ENCODE data around the gene APLN. TPM values are rescaled to one million over a fixed set of nuclear protein-coding genes. Genes with fewer than 3 reads are reported as not detected.

APLN gene
- total RNA-seq, 5 donors from 2014 or later (not counting 1 experiment from before 2014, with no cell fraction given), result 0.06 TPM; not detected in 4

DNA sequence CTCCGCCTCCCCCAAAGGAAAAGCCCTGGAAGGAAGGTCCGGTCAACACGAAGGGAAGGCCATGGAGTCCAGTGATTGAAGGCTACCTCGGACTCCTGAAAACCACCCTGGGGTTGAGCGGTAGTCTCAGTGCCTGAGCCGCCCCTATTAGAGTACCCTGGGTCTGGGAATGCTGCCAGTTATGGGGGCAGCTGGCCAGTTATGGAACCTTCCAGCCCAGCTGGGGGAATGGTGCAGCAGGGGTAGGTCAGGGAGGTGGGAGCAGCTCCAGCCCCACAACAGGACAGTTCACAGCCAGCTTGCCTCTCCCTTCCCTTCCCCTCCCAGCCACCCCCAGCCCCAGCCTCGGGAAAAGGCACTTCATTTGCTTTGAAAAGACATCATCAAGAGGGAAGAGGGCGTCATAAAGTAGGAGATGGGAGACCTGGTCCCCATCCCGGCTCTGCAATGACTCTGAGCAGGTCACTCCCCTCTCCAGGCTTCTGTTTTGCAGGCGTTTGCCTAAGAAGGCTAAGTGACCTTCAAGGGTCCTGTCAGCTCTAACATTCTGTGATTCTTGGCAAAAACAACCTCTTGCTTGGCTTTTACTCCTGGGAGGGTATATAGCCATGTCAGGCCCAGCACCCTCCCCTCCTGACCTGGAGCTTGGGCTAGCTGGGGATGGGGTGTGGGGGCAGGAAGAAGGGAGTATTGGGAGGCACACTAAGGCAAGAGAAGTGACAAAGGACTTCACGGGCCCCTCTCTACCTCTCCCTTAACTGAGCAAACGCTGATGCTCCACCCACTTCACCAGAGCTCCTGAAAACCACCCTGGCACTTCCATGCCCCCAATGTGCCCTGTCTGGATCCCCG, 8.0 kb downstream of the APLN start:
- H3K36me3 Mint-ChIP-seq, result no peaks in the 10 kb centered on the region
- H3K4me3 Mint-ChIP-seq, result no peak overlapping the region
- no peaks in the 10 kb centered on the region for H3K9me3 Mint-ChIP-seq
- Histone ChIP-seq H3K4me3 (ENCODE audit: control insufficient read depth in 1 of 2, extremely low read depth in 1 of 2, low read length in 1 of 2) (no peak overlapping the region), H3K27ac (ENCODE audit: low read length) (no peak overlapping the region), H3K4me1 (ENCODE audit: control insufficient read depth in 1 of 2, extremely low read depth in 1 of 2, insufficient read depth in 2 of 2, low read length in 2 of 2) (no peaks in the 10 kb centered on the region), H3K27me3 (replicated peaks in 1 of 2; ENCODE audit: control insufficient read depth in 2 of 2, extremely low read depth in 1 of 2, insufficient read depth in 2 of 2, low read length in 1 of 2) (no peaks in the 10 kb centered on the region), H3K9me3 (no peaks in the 10 kb centered on the region), H3K36me3 (ENCODE audit: control insufficient read depth in 2 of 2, extremely low read depth in 1 of 2, insufficient read depth in 1 of 2, low read length in 1 of 2) (no peaks in the 10 kb centered on the region)
- WGBS (ENCODE audit: insufficient coverage), result 60% methylated on average over 2 of the region's 13 CpGs
- ATAC-seq (replicated peaks in 1 of 4), result no peak
- ChIA-PET CTCF (no interaction called here), POLR2A (interaction anchor here in 1 of 2 donors (0.5 kb wide), 1 partner anchor 48 kb away, joined by 3 read pairs; no protein-coding TSS in a partner anchor)
- H3K27ac Mint-ChIP-seq, result no peak overlapping the region
- H3K27me3 Mint-ChIP-seq, result peaks cover 0 to 27% of the 10 kb centered on the region in 2 donors
- DNase-seq, result no peak
- H3K4me1 Mint-ChIP-seq, result no peaks in the 10 kb centered on the region

DNA sequence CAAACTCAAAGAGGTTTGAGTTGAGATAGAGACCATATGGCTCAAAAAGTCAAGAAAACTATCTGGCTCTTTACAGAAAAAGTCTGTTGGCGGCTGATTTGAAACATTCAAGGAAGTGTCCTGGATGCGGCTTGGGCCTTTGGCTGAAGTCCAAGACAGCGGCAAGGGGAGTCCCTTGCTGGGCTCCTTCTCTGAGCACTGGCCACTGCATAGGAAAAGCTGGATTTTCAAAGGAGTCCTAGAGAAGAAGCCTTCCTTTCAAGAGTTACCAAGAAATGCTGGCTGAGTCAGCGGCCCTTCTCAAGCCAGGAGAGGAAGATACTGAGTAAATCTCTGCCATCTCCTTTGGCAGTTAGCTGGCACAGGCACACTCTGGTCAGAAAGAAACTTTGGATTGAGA, 12.1 kb downstream of the APLN start:
- H3K27me3 Mint-ChIP-seq, result peaks cover 3 to 26% of the 10 kb centered on the region in 2 donors
- no peak overlapping the region for H3K27ac Mint-ChIP-seq
- ATAC-seq (replicated peaks in 1 of 4) (no peak), DNase-seq (no peak)
- no peak overlapping the region for H3K4me3 Mint-ChIP-seq
- Histone ChIP-seq H3K9me3 (no peaks in the 10 kb centered on the region), H3K4me1 (ENCODE audit: control insufficient read depth in 1 of 2, extremely low read depth in 1 of 2, insufficient read depth in 2 of 2, low read length in 2 of 2) (peaks cover 0 to 2% of the 10 kb centered on the region in 2 experiments), H3K27me3 (replicated peaks in 1 of 2; ENCODE audit: control insufficient read depth in 2 of 2, extremely low read depth in 1 of 2, insufficient read depth in 2 of 2, low read length in 1 of 2) (no peaks in the 10 kb centered on the region), H3K4me3 (ENCODE audit: control insufficient read depth in 1 of 2, extremely low read depth in 1 of 2, low read length in 1 of 2) (no peak overlapping the region), H3K27ac (ENCODE audit: low read length) (no peak overlapping the region), H3K36me3 (ENCODE audit: control insufficient read depth in 2 of 2, extremely low read depth in 1 of 2, insufficient read depth in 1 of 2, low read length in 1 of 2) (no peaks in the 10 kb centered on the region)
- no peaks in the 10 kb centered on the region for H3K36me3 Mint-ChIP-seq
- ChIA-PET POLR2A (no interaction called here), CTCF (no interaction called here)
- peaks cover under 1 to 6% (median under 1%) of the 10 kb centered on the region in 3 donors for H3K4me1 Mint-ChIP-seq
- no peaks in the 10 kb centered on the region for H3K9me3 Mint-ChIP-seq
- WGBS (ENCODE audit: insufficient coverage), result 100% methylated on average over 3 of the region's 4 CpGs

DNA sequence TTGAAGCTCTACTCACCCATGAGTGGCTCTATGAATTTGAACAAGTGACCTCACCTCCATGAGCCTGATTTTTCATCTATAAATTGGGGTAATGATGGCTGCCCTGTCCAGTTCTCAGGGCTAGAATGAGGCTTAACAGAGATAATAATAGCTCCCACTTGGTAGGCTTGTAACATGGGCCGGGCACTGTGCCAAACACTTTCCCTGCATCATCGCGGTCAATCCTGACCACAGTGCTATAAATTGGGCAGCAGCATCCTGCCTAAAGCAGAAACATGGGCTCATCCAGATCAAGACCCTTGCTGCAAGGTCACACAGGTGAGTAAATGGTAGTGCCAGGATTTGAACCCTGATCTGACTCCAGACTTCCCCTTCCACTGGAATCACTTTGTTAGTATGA, 12.8 kb downstream of the APLN start:
- Histone ChIP-seq H3K4me3 (ENCODE audit: control insufficient read depth in 1 of 2, extremely low read depth in 1 of 2, low read length in 1 of 2) (no peak overlapping the region), H3K4me1 (ENCODE audit: control insufficient read depth in 1 of 2, extremely low read depth in 1 of 2, insufficient read depth in 2 of 2, low read length in 2 of 2) (peaks cover 0 to 6% of the 10 kb centered on the region in 2 experiments), H3K27ac (ENCODE audit: low read length) (no peak overlapping the region), H3K36me3 (ENCODE audit: control insufficient read depth in 2 of 2, extremely low read depth in 1 of 2, insufficient read depth in 1 of 2, low read length in 1 of 2) (no peaks in the 10 kb centered on the region), H3K9me3 (no peaks in the 10 kb centered on the region), H3K27me3 (replicated peaks in 1 of 2; ENCODE audit: control insufficient read depth in 2 of 2, extremely low read depth in 1 of 2, insufficient read depth in 2 of 2, low read length in 1 of 2) (no peaks in the 10 kb centered on the region)
- ATAC-seq (replicated peaks in 1 of 4) (no peak), DNase-seq (no peak)
- peaks cover 3 to 23% of the 10 kb centered on the region in 2 donors for H3K27me3 Mint-ChIP-seq
- no CpG with 5 or more reads among the region's 3 CpGs for WGBS (ENCODE audit: insufficient coverage)
- H3K27ac Mint-ChIP-seq, result no peak overlapping the region
- no peaks in the 10 kb centered on the region for H3K36me3 Mint-ChIP-seq
- H3K4me3 Mint-ChIP-seq, result no peak overlapping the region
- ChIA-PET CTCF (interaction anchor here in 1 of 2 donors (0.7 kb wide), 1 partner anchor 13 kb away, joined by 3 read pairs; no protein-coding TSS in a partner anchor), POLR2A (no interaction called here)
- no peaks in the 10 kb centered on the region for H3K9me3 Mint-ChIP-seq
- peaks cover 4 to 11% (median 4%) of the 10 kb centered on the region in 3 donors for H3K4me1 Mint-ChIP-seq

DNA sequence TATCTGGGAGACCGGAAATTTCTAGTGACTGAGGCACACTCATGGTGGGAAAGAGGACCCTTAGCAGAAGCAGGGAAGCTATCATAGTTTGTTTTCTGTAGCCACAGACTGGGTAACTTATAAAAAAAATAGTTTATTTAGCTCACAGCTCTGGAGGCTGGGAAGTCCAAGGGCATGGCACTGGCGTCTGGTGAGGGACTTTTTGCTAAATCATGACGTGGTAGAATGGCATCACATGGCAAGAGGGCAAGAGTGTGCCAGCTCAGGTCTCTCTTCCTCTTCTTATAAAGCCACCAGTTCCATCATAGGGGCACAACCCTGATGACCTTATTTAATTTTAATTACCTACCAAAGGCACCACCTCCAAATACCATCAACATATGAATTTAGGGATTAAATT, 13.3 kb downstream of the APLN start:
- H3K9me3 ChIP-seq, result no peaks in the 10 kb centered on the region
- peaks cover 0 to 6% of the 10 kb centered on the region in 2 experiments for H3K4me1 ChIP-seq (ENCODE audit: control insufficient read depth in 1 of 2, extremely low read depth in 1 of 2, insufficient read depth in 2 of 2, low read length in 2 of 2)
- no peak for DNase-seq
- H3K27me3 ChIP-seq (replicated peaks in 1 of 2; ENCODE audit: control insufficient read depth in 2 of 2, extremely low read depth in 1 of 2, insufficient read depth in 2 of 2, low read length in 1 of 2), result no peaks in the 10 kb centered on the region
- H3K36me3 Mint-ChIP-seq, result no peaks in the 10 kb centered on the region
- no peak overlapping the region for H3K27ac Mint-ChIP-seq
- H3K4me3 ChIP-seq (ENCODE audit: control insufficient read depth in 1 of 2, extremely low read depth in 1 of 2, low read length in 1 of 2), result no peak overlapping the region
- WGBS (ENCODE audit: insufficient coverage), result 100% methylated on average over 1 of the region's 3 CpGs
- ChIA-PET CTCF (interaction anchor here in 1 of 2 donors (0.7 kb wide), 1 partner anchor 12 kb away, joined by 3 read pairs; no protein-coding TSS in a partner anchor), POLR2A (no interaction called here)
- peaks cover 3 to 21% of the 10 kb centered on the region in 2 donors for H3K27me3 Mint-ChIP-seq
- H3K27ac ChIP-seq (ENCODE audit: low read length), result no peak overlapping the region
- ATAC-seq (replicated peaks in 1 of 4), result no peak
- H3K36me3 ChIP-seq (ENCODE audit: control insufficient read depth in 2 of 2, extremely low read depth in 1 of 2, insufficient read depth in 1 of 2, low read length in 1 of 2), result no peaks in the 10 kb centered on the region
- no peak overlapping the region for H3K4me3 Mint-ChIP-seq
- no peaks in the 10 kb centered on the region for H3K9me3 Mint-ChIP-seq
- peaks cover 4 to 11% (median 4%) of the 10 kb centered on the region in 3 donors for H3K4me1 Mint-ChIP-seq

DNA sequence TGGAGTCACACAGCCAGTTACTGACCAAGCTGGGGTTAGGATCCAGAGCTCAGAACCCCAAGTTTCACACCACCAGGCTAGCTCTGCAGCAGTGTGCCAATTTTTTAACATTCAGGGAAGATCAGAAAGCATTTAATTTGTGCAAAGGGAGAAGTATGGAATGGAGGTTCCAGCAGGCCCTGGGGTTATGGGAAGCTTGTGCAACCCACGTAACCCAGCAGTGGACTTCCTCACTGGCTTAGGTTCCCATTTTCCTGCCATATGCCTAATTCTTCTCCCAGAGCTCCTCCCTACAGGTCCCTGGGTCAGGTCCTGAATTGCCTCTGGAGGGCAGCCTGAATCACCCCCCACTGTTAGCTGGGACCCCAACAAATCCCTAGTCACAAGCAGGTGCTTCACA, 14.0 kb downstream of the APLN start:
- no peaks in the 10 kb centered on the region for H3K36me3 ChIP-seq (ENCODE audit: control insufficient read depth in 2 of 2, extremely low read depth in 1 of 2, insufficient read depth in 1 of 2, low read length in 1 of 2)
- H3K4me1 ChIP-seq (ENCODE audit: control insufficient read depth in 1 of 2, extremely low read depth in 1 of 2, insufficient read depth in 2 of 2, low read length in 2 of 2), result peaks cover 0 to 6% of the 10 kb centered on the region in 2 experiments
- POLR2A ChIA-PET, result no interaction called here
- ATAC-seq (replicated peaks in 1 of 4) (no peak), DNase-seq (no peak)
- H3K27me3 ChIP-seq (replicated peaks in 1 of 2; ENCODE audit: control insufficient read depth in 2 of 2, extremely low read depth in 1 of 2, insufficient read depth in 2 of 2, low read length in 1 of 2), result no peaks in the 10 kb centered on the region
- Mint-ChIP-seq H3K27me3 (peaks cover 3 to 18% of the 10 kb centered on the region in 2 donors), H3K9me3 (no peaks in the 10 kb centered on the region), H3K4me3 (no peak overlapping the region), H3K27ac (no peak overlapping the region), H3K4me1 (peaks cover 4 to 11% (median 4%) of the 10 kb centered on the region in 3 donors), H3K36me3 (no peaks in the 10 kb centered on the region)
- CTCF ChIA-PET, result interaction anchor here in 1 of 2 donors (0.6 kb wide), 1 partner anchor 140 kb away, joined by 3 read pairs; no protein-coding TSS in a partner anchor
- WGBS (ENCODE audit: insufficient coverage), result no CpG with 5 or more reads among the region's 1 CpG
- no peaks in the 10 kb centered on the region for H3K9me3 ChIP-seq
- no peak overlapping the region for H3K27ac ChIP-seq (ENCODE audit: low read length)
- no peak overlapping the region for H3K4me3 ChIP-seq (ENCODE audit: control insufficient read depth in 1 of 2, extremely low read depth in 1 of 2, low read length in 1 of 2)

DNA sequence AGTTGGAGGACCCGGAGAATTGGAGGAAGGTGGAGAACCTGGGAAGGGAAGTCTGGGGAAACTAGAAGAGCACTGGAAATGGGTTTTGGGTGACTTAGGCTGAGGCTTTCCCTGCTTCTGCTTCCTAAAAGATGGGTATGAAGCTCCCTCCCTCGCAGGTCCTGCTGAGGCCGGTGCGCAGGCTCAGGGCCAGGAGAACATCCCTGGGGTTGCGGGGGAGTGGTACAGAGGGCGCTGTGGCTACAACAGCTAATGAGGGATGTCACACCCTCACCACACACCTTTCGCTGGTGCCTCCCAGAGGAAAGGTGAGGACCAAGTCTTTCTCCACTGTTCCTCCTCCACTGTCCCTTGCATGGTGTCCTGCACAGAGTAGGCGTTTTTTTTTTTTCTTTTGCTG, 15.8 kb downstream of the APLN start:
- H3K4me3 ChIP-seq (ENCODE audit: control insufficient read depth in 1 of 2, extremely low read depth in 1 of 2, low read length in 1 of 2), result no peak overlapping the region
- peaks cover 3 to 13% of the 10 kb centered on the region in 2 donors for H3K27me3 Mint-ChIP-seq
- no peak for DNase-seq
- H3K4me1 ChIP-seq (ENCODE audit: control insufficient read depth in 1 of 2, extremely low read depth in 1 of 2, insufficient read depth in 2 of 2, low read length in 2 of 2), result peaks cover 0 to 6% of the 10 kb centered on the region in 2 experiments
- no peak overlapping the region for H3K27ac ChIP-seq (ENCODE audit: low read length)
- H3K27me3 ChIP-seq (replicated peaks in 1 of 2; ENCODE audit: control insufficient read depth in 2 of 2, extremely low read depth in 1 of 2, insufficient read depth in 2 of 2, low read length in 1 of 2), result no peaks in the 10 kb centered on the region
- H3K36me3 ChIP-seq (ENCODE audit: control insufficient read depth in 2 of 2, extremely low read depth in 1 of 2, insufficient read depth in 1 of 2, low read length in 1 of 2), result no peaks in the 10 kb centered on the region
- H3K36me3 Mint-ChIP-seq, result no peaks in the 10 kb centered on the region
- ChIA-PET CTCF (interaction anchor here (0.6 to 1.4 kb wide), 3 partner anchors 191 to 365 kb away, joined by 3 to 4 read pairs (median 4); no protein-coding TSS in a partner anchor), POLR2A (no interaction called here)
- no peak overlapping the region for H3K4me3 Mint-ChIP-seq
- H3K9me3 Mint-ChIP-seq, result no peaks in the 10 kb centered on the region
- H3K27ac Mint-ChIP-seq, result no peak overlapping the region
- no peak for ATAC-seq (replicated peaks in 1 of 4)
- no peaks in the 10 kb centered on the region for H3K9me3 ChIP-seq
- peaks cover 4 to 11% (median 4%) of the 10 kb centered on the region in 3 donors for H3K4me1 Mint-ChIP-seq
- 100% methylated on average over 1 of the region's 8 CpGs for WGBS (ENCODE audit: insufficient coverage)
